A204.1 (cell line): ENCODE data around the gene ATXN7L3.
"Not testable (repeated sequence)": the region's sequence is repeated elsewhere in the genome, so short reads cannot be mapped to it uniquely, and the experiment has no call there.

Experiments
- FAIRE-seq: peaks from 2 replicates; lab custom pipeline; 2012; peaks lifted over from hg19 to GRCh38; lab: Jason Lieb, UNC

The ATXN7L3 gene

GRCh38 chr17:44199553-44200477 is at the start of gene ATXN7L3:
Gene ATXN7L3 (minus strand): TSS chr17:44199884. CDS start chr17:44198070, 1,814 bp downstream.
- no peak for FAIRE-seq

- FAIRE-seq = no peak
Observed at GRCh38 chr17:44247876-44248736, 48.4 kb upstream of the ATXN7L3 start.

GRCh38 chr17:44247440-44247841 is 47.8 kb upstream of the ATXN7L3 start:
- FAIRE-seq = no peak

- no peak for FAIRE-seq
Observed at GRCh38 chr17:44241106-44241624, 41.5 kb upstream of the ATXN7L3 start.

- not testable (repeated sequence) for FAIRE-seq
Observed at GRCh38 chr17:44237886-44238285, 38.2 kb upstream of the ATXN7L3 start.

- no peak for FAIRE-seq
Observed at GRCh38 chr17:44236444-44236991, 36.8 kb upstream of the ATXN7L3 start.

- no peak for FAIRE-seq
Observed at GRCh38 chr17:44235583-44235936, 35.9 kb upstream of the ATXN7L3 start.

- no peak for FAIRE-seq
Observed at GRCh38 chr17:44233582-44233981, 33.9 kb upstream of the ATXN7L3 start.

- FAIRE-seq = no peak
Observed at GRCh38 chr17:44232061-44232460, 32.4 kb upstream of the ATXN7L3 start.

GRCh38 chr17:44230140-44230539 is 30.5 kb upstream of the ATXN7L3 start:
- FAIRE-seq = no peak

- FAIRE-seq = no peak
Observed at GRCh38 chr17:44229090-44229489, 29.4 kb upstream of the ATXN7L3 start.

GRCh38 chr17:44223541-44224071 is 23.9 kb upstream of the ATXN7L3 start:
- no peak for FAIRE-seq

- no peak for FAIRE-seq
Observed at GRCh38 chr17:44222112-44222869, 22.6 kb upstream of the ATXN7L3 start.

GRCh38 chr17:44221862-44222111 is 22.1 kb upstream of the ATXN7L3 start:
- no peak for FAIRE-seq

- FAIRE-seq = no peak
Observed at GRCh38 chr17:44221084-44221861, 21.6 kb upstream of the ATXN7L3 start.

GRCh38 chr17:44220213-44221083 is 20.8 kb upstream of the ATXN7L3 start:
- no peak for FAIRE-seq

- no peak for FAIRE-seq
Observed at GRCh38 chr17:44219616-44220212, 20.0 kb upstream of the ATXN7L3 start, which contains the start of gene UBTF. Gene UBTF (minus strand): TSS chr17:44219675. CDS start chr17:44218229, 1,446 bp downstream.

- no peak for FAIRE-seq
Observed at GRCh38 chr17:44219108-44219615, 19.5 kb upstream of the ATXN7L3 start.
